Measurements from ENCODE around the gene ZNF778. TPM values are rescaled to one million over a fixed set of nuclear protein-coding genes. Genes with fewer than 3 reads are reported as not detected.

ZNF778 gene
- total RNA-seq, 2 donors from 2014 or later, result 7.5 to 23.3 TPM

DNA sequence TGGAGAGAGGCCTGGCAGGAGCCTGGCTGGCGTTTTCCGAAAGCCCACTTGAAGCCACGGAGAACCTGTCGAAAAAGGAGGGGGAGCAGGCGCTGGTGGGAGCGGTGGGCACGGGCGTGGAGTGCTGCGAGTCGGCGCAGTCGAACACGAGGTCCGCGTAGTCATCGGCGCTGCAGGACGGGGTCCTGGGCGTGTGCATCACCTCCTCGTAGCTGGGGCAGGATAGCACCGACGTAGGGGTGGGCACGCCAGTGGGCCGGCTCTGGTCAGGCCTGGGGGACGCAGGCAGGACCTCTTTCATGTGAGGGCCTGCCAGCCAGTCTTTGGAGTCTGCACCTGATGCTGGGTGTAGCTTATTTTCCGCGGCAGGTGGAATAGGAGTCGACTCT, 63.7 kb downstream of the ZNF778 start:
- H3K27ac Mint-ChIP-seq, result no peak overlapping the region
- H3K4me3 Mint-ChIP-seq, result no peak overlapping the region
- H3K9me3 Mint-ChIP-seq, result no peaks in the 10 kb centered on the region
- DNase-seq (ENCODE audit: low spot score), result no peak
- H3K27me3 Mint-ChIP-seq, result no peaks in the 10 kb centered on the region
- H3K36me3 Mint-ChIP-seq, result no peaks in the 10 kb centered on the region
- H3K4me1 Mint-ChIP-seq (ENCODE audit: low read depth in 2 of 2), result no peaks in the 10 kb centered on the region
- ATAC-seq, result no peak

DNA sequence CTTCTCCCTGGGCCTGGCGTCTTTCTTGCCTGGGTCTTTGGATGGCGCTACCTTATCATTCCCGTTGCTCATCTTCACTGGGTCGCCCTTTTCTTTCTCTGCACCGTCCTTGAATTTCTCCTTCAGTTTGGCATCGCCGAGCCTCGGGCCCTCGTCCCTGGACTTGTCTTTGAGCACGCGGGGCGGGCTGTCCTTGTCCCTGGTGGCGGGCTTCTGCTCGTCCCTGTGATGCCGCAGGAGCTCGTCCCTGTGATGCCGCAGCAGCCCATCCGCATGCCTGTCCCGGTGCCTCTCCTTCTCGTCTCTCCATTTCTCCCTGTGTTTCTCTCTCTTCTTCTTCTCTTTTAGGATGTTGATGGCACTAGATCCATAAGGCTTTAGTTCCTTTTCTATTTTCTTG, 64.3 kb downstream of the ZNF778 start:
- H3K9me3 Mint-ChIP-seq, result no peaks in the 10 kb centered on the region
- no peak overlapping the region for H3K4me3 Mint-ChIP-seq
- no peak overlapping the region for H3K27ac Mint-ChIP-seq
- no peak for DNase-seq (ENCODE audit: low spot score)
- H3K4me1 Mint-ChIP-seq (ENCODE audit: low read depth in 2 of 2), result no peaks in the 10 kb centered on the region
- H3K27me3 Mint-ChIP-seq, result no peaks in the 10 kb centered on the region
- ATAC-seq, result no peak
- H3K36me3 Mint-ChIP-seq, result no peaks in the 10 kb centered on the region

DNA sequence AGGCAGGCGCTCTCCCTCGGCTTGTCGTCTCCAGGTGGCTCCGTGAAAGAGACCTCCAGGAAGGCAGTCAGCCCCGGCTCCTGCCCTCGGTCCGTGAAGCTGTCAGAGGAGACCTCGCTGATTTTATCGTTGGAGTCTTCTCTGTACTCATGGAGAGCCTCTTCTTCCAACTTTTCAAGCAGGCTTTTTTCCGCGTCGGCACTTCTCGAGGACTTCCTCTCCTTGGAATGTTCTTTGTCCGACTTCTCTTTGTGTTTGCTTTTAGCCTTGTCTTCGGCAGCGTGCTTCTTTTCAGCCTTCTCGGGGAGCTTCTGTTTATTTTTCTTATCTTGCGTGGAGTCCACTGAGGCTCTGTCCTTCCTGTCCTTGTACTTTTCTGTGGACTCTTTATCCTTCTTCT, 65.0 kb downstream of the ZNF778 start:
- Mint-ChIP-seq H3K27me3 (no peaks in the 10 kb centered on the region), H3K27ac (no peak overlapping the region), H3K36me3 (no peaks in the 10 kb centered on the region), H3K9me3 (no peaks in the 10 kb centered on the region), H3K4me1 (ENCODE audit: low read depth in 2 of 2) (no peaks in the 10 kb centered on the region), H3K4me3 (no peak overlapping the region)
- ATAC-seq (no peak), DNase-seq (ENCODE audit: low spot score) (no peak)

DNA sequence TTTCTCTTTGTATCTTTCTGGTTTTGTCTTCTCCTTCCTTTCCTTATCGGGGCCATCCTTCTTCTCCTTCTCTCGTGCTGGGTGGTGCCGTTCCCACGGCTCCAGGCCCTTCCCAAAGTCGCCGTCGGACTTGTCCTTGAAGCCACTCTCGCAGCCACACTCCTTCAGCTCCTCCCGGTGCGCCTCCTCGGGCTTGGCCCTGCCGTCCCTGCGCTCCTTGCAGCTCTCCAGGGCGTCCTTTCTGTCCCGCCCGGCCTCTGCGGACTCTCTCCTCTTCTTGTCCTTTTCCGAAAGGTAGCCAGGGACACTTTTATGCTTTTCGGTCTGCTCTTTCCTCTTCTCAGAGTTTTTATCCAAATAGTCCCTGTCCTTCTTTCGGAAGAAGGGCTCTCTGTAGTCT, 65.9 kb downstream of the ZNF778 start:
- Mint-ChIP-seq H3K36me3 (no peaks in the 10 kb centered on the region), H3K27me3 (no peaks in the 10 kb centered on the region), H3K9me3 (no peaks in the 10 kb centered on the region), H3K27ac (no peak overlapping the region), H3K4me1 (ENCODE audit: low read depth in 2 of 2) (no peaks in the 10 kb centered on the region), H3K4me3 (no peak overlapping the region)
- no peak for ATAC-seq
- no peak for DNase-seq (ENCODE audit: low spot score)

DNA sequence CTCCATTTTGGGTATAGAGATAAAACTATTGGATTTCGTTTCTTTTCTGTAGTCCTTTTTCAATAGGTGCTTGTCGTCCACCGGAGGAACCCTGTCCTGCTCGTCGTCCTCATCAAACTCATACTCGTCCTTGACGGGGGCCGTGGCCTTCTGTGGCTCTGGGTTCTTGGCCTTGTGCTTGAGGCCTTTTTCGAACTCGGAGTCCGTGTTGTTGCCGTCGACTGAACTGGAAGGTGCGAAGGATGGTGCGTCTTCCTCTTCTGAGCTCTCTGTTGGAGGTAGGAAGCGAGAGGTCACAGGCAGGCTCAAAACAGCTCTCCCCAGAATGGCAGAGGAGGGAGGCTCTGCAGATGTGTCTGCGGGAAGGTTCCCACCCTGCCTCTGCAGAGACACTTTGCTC, 67.9 kb downstream of the ZNF778 start:
- H3K4me3 Mint-ChIP-seq, result no peak overlapping the region

DNA sequence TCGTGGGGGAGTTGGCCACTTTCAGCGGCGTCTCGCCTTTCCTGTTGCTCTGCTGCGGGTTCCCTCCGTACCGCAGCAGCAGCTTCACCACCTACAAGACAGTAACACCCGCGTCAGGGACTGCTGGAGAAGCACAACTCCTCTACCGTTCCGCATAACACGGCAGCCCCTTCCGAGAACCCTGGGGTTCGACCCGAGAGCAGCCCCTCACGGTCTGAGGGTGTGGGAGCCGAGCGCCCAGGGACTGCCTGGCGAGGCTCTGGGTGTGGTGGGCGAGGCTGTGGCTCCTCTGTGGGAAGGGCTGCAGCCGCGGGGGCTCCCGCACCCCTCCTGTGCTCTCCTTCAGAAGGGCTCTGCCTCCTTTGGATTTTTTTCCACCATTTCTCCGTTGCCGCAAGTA, 68.6 kb downstream of the ZNF778 start:
- no peak for DNase-seq (ENCODE audit: low spot score)
- H3K4me3 Mint-ChIP-seq, result no peak overlapping the region

More for the DNA sequence above, 67.9 kb downstream of the ZNF778 start:
- no peaks in the 10 kb centered on the region for H3K36me3 Mint-ChIP-seq
- no peaks in the 10 kb centered on the region for H3K9me3 Mint-ChIP-seq
- H3K27me3 Mint-ChIP-seq, result no peaks in the 10 kb centered on the region
- no peak overlapping the region for H3K27ac Mint-ChIP-seq
- DNase-seq (ENCODE audit: low spot score) (no peak), ATAC-seq (no peak)
- peaks cover 0 to 6% of the 10 kb centered on the region in 2 donors for H3K4me1 Mint-ChIP-seq (ENCODE audit: low read depth in 2 of 2)

More for the DNA sequence above, 68.6 kb downstream of the ZNF778 start:
- Mint-ChIP-seq H3K4me1 (ENCODE audit: low read depth in 2 of 2) (peaks cover 0 to 6% of the 10 kb centered on the region in 2 donors), H3K36me3 (no peaks in the 10 kb centered on the region), H3K27me3 (no peaks in the 10 kb centered on the region), H3K9me3 (no peaks in the 10 kb centered on the region), H3K27ac (no peak overlapping the region)
- ATAC-seq, result no peak

Other genes starting within 250 kb of the ZNF778 start
- gene CBFA2T3, start 240.5 kb upstream of the ZNF778 start, total RNA-seq, result 1 to 10 TPM; 2.3 to 2.9 TPM
- gene ACSF3, start 123.9 kb upstream of the ZNF778 start, total RNA-seq, result 100 to 1,000 TPM in 1 of 2 donors, 10 to 100 TPM in 1; 52.3 to 125 TPM
- gene CDH15, start 46.0 kb upstream of the ZNF778 start, total RNA-seq, result not detected
- gene SLC22A31, start 17.2 kb upstream of the ZNF778 start, total RNA-seq, result 1 to 10 TPM in 1 of 2 donors, under 1 TPM in 1; 0.53 to 1.2 TPM

All from natural killer cell treated with Interleukin-12 subunit alpha and Interleukin-12 subunit beta and Interleukin-15 and Interleukin-18, amount 100 ng/mL, for 72 hours (primary cell).